Measurements from ENCODE around the gene MSH2.
"Not testable (repeated sequence)": the region's sequence is repeated elsewhere in the genome, so short reads cannot be mapped to it uniquely, and the experiment has no call there.

MSH2 gene

DNA sequence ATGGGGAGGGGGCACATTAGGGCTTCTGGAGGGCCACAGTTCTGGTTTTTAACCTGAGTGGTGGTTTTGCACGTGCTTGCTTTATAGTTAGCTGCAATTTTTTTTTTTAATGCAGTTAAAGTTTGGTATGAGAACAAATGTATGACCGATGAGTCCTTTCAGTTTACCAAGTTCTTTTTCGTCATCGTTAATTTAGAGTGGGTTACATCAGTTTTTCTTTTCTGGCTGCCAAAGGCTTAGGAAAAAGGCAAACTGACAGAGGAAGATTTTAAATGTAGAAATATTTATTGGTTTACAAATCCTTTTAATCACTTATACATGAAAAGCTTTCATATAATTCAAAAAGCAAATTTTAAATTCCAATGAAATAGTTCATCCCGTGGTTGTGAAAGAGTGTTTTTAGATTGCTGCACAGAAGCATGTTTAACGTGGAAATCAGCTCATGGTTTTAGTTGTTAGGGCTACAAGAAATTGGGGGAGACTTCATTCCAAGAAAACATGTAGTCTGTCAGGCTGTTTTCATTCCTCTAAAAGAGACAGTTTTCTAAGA lies 82.9 kb downstream of the MSH2 start:
- DNase-seq, result no peak

- DNase-seq, result no peak
Observed at GRCh38 chr2:47486841-47487497, 84.0 kb downstream of the MSH2 start.

DNA sequence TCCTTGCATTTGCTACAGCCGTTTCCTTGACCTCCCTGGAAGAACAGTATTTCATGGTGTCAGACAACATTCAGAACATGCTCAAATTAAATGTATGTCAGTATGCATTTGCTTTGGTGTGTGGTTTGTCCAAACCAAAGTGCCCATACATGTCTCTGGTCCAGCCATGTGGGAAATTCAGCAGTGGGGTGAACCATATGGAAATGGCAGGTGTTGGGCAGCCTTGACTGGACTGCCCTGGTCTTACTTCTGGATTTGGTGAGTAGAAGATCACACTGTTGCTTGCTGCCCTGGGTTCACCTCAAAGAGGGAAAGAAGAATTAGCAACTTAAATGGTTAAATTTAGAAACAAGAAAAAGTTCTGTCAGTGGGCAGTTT lies 84.5 kb downstream of the MSH2 start:
- DNase-seq, result no peak

DNA sequence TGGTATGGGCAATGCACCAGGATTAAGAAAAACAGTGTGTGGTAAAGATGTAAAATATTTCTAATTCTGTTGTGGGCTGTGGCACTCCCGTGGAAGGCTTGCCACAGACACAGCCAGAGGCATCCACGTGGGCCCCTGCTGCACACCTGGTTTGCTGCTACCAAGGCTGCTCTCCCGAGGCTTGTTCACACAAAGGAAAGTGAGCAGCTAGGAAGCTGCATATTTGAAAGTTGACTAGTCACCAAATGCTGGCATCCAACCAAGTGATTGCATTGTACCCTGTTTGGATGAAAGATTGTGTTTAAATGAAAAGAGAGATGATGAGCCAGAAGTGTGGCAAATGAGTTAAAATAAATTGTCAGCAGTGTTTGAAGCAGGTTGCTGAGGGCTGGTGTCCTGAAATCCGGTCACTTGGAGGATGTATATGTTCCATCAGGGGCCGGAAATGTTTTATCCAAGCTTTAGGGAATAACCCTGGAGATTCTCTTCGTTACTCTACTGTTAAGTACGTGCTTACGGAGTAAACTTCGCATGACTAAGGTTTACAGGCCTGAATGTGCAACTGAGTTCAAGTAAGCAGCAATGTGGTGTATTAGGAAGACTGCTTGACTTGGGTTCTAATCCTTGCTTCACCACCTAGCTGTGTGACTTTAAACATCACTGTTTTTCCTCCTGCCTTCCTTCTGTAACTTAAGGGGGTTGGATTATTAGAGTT lies 86.1 kb downstream of the MSH2 start:
- DNase-seq, result no peak

- no peak for DNase-seq
Observed at GRCh38 chr2:47490406-47490805, 87.5 kb downstream of the MSH2 start.

GRCh38 chr2:47493317-47494035 lies 90.5 kb downstream of the MSH2 start:
- no peak for DNase-seq

DNA sequence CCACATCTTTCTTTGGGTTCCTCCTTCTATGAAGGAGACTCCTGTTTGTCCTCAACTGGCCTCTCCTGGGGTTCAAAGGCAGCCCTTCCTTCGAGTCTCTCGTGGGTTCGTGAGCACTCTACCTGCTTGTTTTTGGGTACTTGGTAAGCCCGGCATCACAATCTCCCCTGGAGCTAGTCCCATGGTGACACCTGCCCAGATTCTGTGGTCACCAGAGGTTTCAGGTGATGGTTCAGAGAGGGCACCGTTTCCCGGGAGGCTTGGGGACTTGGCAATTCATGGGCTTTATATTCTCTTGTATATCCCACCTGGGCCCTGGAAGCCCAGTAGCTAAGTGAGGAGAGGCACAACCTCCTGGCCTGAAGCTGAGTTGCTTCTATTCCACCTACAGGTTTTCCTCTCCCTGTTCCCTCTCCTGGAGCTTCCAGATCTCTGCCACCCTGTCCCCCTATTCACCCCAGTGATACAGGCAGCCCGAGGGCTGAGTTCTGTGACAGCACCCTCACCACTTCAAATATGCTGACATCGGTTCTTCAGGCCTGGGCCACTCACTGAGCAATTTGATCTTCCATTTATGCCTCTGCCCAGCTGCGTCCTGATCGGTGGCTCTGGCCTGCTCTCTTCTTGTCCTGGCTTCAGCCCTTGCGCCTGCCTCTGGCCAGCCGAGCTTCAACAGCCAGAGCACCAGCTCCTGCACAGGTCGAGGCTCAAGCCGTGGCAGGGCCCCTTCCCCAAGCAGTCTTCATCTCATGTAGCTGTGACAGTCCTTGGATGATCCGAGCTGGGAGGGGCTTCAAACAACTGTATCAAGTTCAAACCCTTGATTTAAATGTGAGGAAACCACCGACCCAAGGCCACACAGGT lies 91.5 kb downstream of the MSH2 start:
- no peak for DNase-seq

DNA sequence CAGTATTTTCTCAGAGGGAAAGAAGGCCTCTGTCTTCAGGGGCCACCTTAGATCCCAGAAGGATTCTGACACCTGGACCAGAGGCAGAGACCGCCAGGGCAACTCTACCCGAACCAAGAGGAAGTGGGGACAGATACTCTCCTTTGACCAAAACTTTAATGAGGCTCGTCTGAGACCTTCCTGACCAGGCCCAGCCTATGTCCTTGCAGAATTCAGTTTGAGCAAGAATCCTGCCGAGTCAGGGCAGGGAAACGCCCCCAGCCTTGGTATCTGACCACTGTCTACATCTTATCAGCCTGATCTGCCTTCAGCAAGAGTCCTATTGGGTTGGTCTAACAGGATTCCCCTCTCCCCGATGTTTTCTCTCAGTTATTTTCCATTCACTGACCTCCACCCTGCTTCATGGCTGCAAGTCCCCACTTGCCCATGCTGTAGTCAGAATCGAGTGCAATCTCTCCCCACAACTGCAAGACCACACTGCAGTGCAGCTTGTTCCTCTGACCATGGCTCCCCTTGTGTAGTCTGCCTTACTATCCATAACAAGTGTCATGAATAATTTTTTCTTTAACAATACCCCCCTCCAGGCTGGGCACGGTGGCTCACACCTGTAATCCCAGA lies 95.0 kb downstream of the MSH2 start:
- DNase-seq, result no peak

- no peak for DNase-seq
Observed at GRCh38 chr2:47499093-47499492, 96.1 kb downstream of the MSH2 start.

GRCh38 chr2:47499621-47500309 lies 96.8 kb downstream of the MSH2 start:
- no peak for DNase-seq

GRCh38 chr2:47501374-47502200 lies 98.6 kb downstream of the MSH2 start:
- no peak for DNase-seq

DNA sequence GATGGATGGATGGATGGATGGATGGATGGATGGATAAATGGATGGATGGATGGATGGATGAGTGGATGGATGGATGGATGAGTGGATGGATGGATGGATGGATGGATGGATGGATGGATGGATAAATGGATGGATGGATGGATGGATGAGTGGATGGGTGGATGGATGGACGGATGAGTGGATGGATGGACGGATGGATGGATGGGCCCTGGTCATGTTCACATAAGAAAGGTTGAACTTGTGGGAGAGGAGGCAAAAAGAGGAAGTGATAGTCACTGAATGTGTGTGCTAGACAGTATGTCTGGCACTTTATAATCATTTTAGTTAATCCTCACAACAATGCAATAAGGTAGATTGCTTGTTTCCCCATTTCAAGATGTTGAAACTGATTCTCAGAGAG lies 99.5 kb downstream of the MSH2 start:
- DNase-seq, result not testable (repeated sequence)

DNA sequence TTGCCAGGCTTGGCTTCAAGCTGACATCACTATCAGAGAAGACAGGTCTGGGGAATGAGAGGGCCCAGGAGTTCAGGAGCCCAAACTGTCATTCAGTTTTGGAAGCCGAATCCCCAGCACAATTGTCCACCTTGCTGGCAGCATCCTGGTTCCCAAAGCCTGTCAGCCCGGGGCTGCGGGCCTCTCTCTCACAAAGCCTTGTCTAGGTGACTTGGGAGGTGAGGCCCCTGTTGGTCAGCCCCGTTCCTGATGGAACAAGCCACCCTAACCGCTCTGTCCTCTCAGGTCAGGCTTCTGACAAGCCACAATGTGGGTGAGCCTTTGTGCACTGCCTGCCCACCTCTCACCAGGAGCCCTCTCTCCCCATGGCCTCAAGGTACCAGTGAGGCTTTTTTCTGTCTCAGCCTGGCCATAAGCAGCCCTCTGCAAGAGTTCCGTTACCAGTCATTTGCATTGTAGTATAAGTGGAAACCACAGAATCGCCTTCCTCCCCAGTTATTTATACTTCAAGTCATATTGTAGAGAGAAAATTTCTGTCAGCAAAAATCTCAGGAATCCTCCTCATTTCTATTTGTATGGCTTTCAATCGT lies 100.6 kb downstream of the MSH2 start:
- DNase-seq, result no peak

GRCh38 chr2:47504174-47504810 lies 101.3 kb downstream of the MSH2 start:
- DNase-seq, result no peak

GRCh38 chr2:47506024-47506423 lies 103.1 kb downstream of the MSH2 start:
- no peak for DNase-seq

DNA sequence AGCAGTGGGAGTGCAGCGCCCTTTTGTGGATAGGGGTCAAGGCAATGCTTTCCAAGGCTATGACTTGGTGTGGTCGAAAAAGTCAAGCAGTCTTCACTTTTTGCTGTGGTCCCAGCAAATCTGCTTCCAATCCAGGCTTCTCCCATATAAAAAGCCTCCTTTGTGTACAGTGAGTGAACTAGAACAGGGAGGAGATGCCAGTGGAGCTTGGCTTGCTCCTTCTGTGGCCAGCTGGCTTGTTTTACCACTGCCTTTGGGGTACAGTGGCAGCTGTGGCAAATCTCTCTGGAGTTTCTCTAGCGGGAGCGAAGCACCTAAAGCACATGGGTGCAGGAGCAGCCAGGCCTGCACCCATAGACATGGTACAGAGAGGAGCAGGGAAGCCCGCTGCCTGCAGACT lies 103.5 kb downstream of the MSH2 start:
- no peak for DNase-seq

GRCh38 chr2:47508080-47508479 lies 105.1 kb downstream of the MSH2 start:
- no peak for DNase-seq

GRCh38 chr2:47508641-47509040 lies 105.7 kb downstream of the MSH2 start:
- DNase-seq, result no peak

DNA sequence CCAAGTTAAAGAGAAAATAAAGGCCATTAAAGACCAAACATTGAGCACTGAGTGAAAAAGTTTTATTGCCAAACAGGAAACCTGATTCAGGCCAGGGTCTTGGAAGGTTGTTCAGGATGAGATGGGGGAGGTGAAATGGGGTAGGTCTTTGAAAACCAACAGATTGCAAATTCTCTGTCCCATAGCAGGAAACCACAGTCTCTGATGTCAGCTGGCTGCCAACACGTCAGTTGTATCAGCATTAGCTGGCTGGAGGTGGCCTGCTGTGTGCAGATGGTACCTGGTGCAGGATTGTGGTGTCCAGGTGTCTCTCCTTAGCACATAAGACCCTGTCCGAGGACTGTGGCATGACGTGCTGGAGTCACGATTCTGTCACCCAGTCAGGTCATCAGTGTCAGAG lies 106.3 kb downstream of the MSH2 start:
- no peak for DNase-seq

DNA sequence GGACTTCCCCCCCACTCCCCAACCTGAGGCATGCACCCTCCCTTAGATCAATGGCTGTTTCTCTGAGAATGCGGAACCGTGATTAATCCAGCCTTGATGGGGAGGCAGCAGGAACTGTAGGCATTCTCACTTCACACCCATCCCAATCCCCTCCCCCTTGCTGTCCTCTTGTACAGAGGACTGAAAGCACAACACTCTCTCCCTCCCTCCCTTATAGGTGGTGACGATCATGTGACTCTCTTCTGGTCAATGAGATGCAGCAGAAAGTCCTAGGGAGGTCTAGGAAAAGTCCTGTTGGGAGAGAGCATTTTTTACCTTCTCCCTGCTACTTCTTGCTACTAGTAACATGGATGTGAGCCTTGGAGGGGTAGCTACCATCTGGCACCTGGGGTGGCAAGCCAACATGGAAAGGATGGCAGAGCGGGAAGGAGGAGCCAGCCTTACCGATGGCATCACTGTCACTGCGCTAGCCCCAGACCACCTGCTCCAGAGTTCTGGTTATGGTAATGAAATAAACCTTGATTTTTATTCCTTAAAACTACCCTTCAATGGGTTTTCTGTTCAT lies 106.9 kb downstream of the MSH2 start:
- no peak for DNase-seq
